HG03354 (cell line): ENCODE results near the gene AK4.
A peak's percentile ranks its signal among the peaks of the same experiment; 100 is the strongest.
"Not testable (repeated sequence)": the region's sequence is repeated elsewhere in the genome, so short reads cannot be mapped to it uniquely, and the experiment has no call there.

Source experiments
- ATAC-seq: cut with Tn5 transposase; IDR thresholded peaks from one replicate; pipeline ENCODE4 v1.9.1; 2021; ENCODE audit warnings: mild to moderate bottlenecking; ENCODE audit not compliant: unreplicated experiment, poor library complexity, severe bottlenecking

AK4 gene

GRCh38 chr1:65149351-65150107 is 1.5 kb downstream of the AK4 start:
- ATAC-seq, result peak; percentile 0

GRCh38 chr1:65150108-65150463 is 2.1 kb downstream of the AK4 start:
- ATAC-seq, result no peak

- ATAC-seq, result no peak
Measured at GRCh38 chr1:65150583-65151263, 2.7 kb downstream of the AK4 start.

GRCh38 chr1:65151641-65152040 is 3.6 kb downstream of the AK4 start:
- no peak for ATAC-seq

GRCh38 chr1:65153635-65154034 is 5.6 kb downstream of the AK4 start:
- no peak for ATAC-seq

- no peak for ATAC-seq
Measured at GRCh38 chr1:65156910-65157545, 9.0 kb downstream of the AK4 start.

GRCh38 chr1:65157546-65157941 is 9.5 kb downstream of the AK4 start:
- no peak for ATAC-seq

GRCh38 chr1:65159291-65159688 is 11.3 kb downstream of the AK4 start:
- not testable (repeated sequence) for ATAC-seq

GRCh38 chr1:65159801-65160523 is 12.0 kb downstream of the AK4 start:
- ATAC-seq, result no peak

GRCh38 chr1:65163201-65163805 is 15.3 kb downstream of the AK4 start:
- no peak for ATAC-seq

- ATAC-seq, result not testable (repeated sequence)
Measured at GRCh38 chr1:65164101-65164500, 16.1 kb downstream of the AK4 start.

GRCh38 chr1:65164633-65165032 is 16.6 kb downstream of the AK4 start:
- ATAC-seq, result no peak

- peak; percentile 93 for ATAC-seq
Measured at GRCh38 chr1:65165269-65165993, 17.4 kb downstream of the AK4 start.

- no peak for ATAC-seq
Measured at GRCh38 chr1:65166572-65167305, 18.7 kb downstream of the AK4 start.

GRCh38 chr1:65167586-65168242 is 19.7 kb downstream of the AK4 start:
- ATAC-seq, result no peak

GRCh38 chr1:65168867-65169266 is 20.9 kb downstream of the AK4 start:
- ATAC-seq, result no peak

- no peak for ATAC-seq
Measured at GRCh38 chr1:65170511-65171142, 22.6 kb downstream of the AK4 start.
